HG03139 (cell line): ENCODE measurements around the gene PPP1R12C.

Source experiments
- ATAC-seq: cut with Tn5 transposase; IDR thresholded peaks from one replicate; pipeline ENCODE4 v1.9.1; 2021; ENCODE audit not compliant: unreplicated experiment

Gene PPP1R12C

DNA sequence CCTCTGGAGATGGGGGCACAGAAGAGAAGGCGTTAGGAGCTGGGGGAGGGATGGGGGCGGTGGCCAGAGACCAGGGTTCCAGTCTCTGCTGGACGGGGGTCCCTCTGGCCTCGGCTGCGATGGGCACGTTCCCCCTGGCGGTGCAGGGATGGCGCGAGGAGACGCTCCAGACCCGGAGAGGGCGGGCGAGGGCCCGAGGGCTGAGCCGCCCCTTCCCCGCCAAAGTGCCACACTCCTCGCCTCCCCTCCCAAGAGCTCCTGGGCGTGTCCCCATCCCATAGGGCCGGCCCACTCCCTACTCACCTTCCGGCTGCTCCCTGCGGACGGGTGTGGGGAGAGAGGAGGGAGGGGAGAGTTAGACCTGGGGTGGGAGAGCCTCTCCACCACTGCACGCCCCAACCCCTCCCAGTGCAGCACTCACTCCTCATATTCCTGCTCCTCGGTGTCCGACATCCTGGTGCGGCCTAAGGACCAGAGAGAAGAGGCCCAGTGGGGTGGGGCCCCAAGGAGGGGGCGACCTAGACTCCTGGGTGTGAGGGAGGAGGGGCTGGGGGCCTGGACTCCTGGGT is 29.4 kb upstream of the PPP1R12C start:
- ATAC-seq = no peak

DNA sequence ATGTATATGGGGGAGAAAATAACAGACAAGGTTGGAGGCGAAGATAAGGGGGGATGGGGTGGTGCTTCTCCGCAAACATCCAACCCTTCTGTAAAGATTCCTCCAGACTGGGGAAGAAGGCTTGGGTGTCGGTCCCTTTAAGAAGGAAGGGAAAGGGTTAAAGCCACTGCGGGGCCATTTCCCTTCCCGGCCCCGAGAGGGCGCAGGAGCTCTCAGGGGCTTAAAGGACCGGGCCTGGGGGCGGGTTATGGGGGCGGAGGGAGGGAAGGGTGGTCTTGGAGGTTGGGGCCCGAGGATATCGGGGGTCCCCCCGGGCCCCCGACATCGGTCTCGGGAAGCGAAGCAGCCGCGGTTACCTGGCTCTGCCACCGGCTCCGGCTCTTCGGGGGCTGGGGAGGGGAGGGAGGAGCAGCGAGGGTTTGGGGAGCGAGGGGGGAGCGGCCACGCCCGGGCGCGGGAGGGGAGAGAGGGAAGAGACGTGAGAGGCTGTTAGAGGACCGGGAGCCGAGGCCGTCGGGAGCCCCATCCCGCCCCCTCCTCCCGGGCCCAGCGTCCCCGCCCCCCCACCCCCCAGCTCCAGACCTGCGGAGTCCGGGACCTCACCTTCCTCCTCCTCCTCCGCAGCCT is 28.8 kb upstream of the PPP1R12C start:
- ATAC-seq = no peak

DNA sequence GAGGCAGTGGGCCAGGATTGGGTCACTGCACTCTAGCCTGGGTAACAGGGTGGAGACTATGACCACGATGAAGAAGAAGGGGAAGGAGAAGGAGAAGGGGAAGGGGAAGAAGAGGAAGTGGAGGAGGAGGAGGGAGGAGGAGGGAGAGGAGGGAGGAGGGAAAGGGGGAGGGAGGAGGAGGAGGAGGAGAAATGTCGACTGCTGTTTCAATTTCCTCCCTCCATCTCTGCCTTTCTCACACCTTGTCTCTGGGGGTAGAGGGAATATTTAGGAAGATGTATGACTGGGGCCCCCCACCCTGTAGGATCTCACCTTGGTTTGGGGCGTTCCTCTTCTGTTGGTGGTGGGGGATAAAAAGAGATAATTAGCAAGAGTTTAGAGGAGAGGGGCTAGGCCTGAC is 27.8 kb upstream of the PPP1R12C start:
- ATAC-seq = no peak

DNA sequence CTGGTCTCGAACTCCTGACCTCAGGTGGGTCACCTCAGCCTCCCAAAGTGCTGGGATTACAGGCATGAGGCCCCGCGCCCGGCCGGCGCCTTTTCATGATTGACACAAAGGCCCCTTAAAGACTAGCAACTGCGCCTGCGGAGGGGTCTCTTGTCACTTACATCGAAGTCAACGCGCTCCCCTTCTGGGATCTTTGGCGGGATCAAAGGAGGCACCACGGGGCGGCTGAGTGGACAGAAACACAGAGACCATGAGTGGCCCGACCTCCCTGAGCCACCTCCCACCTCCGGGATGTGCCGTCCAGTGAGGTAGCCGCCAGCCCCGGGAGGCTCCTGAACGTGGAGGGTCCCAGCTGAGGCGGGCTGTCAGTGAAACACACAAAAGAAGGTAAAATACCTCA is 24.3 kb upstream of the PPP1R12C start:
- ATAC-seq = no peak

DNA sequence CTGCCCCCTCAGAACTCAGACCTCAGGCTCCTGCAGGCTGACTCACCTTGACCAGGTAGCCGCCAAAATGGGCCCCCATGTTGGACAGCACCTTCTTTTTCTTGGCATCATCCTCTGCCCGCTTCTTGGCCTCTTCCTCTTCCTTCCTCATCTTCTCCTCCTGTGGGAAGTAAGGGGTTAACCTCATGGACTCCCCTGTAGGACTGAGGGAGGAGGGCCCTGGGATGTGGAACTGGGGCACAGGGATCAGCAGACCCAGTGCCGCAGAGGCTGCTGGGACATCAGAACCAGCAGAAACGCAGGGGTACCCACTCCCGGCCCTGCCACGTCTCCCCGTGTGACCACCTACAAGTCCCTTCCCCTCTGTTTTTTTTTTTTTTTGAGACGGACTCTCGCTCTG is 20.5 kb upstream of the PPP1R12C start:
- ATAC-seq = no peak

DNA sequence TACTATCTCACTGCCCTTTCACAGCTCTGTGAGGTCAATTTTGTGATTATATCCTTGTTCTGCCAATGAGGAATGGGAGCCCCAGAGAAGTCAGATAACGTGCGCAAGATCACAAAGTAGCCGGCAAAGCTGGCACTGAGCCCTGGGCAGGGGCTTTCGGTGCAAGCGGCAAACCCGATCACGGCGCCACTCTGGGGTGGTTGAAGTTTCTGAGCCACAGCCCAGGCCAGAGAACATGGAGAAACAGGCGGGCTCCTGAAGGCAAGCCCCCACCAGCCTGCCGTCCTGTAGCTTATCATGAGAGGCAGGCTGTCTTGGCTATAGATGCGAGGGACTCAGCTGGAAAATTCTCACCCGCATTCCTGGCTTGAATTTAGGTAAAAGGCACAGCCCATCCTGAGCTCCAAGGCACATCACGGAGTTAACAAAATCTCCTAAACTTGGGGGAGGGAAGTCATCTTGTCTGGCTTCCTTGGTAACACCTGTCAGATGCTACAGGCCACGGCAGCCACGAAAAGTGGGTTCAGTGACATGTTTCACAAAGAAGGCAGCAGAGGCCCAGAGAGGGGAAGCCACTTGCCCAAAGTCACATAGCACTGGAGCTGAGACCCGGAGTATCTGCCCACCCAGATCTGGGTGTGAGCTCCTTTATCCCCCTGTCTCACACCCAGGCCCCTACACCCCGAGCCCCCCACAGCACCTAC is 19.1 kb upstream of the PPP1R12C start:
- no peak for ATAC-seq

DNA sequence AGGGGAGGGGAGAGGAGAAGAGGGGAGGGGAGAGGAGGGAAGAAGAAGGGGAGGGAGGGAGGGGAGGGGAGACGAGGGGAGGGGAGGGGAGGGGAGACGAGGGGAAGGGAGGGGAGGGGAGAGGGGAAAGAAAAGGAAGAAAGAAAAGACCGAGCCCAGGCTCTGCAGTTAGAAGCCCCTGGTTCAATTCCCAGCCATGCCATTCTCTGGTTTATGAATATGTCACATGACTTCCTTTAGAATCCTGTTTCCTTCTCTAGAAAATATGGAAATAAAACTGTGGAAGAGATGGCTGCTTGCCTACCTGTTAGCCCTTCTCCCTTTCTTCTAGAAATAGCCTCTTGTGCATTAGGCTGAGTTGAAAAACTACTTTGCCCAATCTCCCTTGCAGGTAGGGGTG is 17.3 kb upstream of the PPP1R12C start:
- ATAC-seq = no peak

DNA sequence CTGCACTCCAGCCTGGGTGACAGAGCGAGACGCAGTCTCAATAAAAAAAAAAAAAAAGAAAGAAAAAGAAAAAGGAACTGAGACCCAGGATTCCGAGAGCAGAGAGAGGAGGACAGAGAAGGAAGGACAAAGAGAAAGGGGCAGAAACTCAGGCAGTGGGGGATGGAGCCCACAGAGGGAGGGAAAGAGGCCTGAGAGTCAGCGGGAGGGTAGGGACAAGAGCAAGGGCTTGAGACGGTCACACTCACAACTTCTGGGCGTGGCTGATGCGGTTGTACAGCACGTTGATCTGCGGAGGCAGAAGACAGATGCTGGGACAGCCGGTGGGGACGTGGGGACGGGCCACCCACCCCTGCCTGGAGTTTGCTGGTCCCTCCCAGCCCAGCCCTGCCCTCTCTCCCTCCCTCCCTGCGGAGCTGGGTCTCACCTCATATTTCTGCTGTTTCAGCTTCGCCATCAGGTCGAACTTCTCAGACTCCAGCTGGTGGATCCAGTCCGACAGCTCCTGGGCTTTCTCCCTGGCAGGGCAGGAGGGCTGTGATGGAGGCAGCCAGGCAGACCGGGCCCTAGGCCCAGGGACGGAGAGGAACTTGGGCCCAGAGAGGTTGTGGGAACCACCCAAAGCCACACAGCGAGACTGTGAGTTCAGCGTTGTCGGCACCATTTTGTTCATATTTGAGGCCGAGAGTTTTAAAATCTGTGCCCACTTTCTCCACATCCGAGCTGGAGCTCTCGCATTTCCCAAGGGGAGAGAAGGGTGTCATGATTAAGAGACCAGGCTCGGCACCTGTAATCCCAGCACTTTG is 16.4 kb upstream of the PPP1R12C start:
- ATAC-seq = no peak

DNA sequence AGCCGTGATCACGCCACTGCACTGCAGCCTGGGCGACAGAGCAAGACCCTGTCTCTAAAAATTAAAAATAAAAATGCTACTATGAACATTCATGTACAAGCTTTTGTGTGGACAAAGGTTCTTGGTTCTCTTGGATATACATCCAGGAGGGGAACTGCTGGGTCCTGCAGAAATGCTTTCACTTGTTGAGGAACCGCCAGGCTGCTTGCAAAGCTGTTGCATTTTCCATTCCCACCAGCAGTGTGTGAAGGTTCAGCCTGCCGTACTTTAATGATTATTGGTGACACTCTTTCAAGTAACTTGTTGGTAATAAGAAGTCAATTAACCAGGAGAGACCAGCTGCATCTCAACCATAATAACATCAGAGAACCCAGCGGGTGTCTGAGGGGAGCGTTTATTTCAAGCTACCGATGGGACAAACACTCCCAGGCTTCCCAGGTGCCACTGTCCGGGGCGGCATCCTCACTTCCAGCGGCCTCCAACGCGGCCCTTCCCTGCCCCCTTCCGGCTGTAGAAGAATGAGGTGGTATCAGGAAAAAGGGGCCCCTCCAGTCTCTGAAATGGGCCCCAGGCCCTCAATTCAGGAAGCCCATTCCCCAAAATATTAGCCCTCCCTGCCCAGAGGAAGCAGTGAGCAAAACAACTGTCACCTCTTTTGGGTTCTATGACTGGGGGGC is 15.2 kb upstream of the PPP1R12C start:
- ATAC-seq = no peak

DNA sequence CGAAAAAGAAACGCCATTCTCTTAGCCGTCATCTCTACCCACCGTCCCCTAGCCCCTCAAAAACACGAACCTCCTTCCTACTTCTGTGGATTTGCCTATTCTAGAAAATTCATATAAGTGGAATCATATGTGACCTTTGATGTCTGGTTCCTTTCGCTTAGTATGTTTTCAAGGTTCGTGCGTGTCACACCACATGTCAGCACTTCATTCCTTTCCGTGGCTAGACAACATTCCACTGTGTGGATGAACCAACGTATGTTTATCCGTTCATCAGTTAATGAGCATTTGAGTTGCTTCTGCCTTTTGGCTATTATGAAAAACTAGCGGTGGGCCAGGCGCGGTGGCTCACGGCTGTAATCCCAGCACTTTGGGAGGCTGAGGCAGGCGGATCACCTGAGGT is 14.0 kb upstream of the PPP1R12C start:
- no peak for ATAC-seq

DNA sequence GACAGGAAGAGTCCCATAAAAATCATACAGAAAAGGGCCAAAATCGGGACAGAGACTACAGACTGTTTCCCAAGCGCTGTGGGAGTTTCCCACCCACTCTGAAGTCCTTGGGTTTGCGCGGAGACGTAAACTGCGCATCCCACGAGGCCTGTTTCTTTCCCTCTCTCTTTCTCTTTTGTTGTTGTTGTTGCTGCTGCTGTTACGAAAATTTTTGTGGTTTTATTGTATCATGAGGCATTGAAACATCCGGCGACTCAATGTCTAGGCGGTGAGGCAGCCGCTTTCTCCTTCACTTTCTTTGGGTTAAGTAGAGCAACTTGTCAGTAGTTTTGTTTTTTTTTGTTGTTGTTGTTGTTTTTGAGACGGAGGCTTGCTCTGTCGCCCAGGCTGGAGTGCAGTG is 1.6 kb upstream of the PPP1R12C start:
- ATAC-seq = no peak

DNA sequence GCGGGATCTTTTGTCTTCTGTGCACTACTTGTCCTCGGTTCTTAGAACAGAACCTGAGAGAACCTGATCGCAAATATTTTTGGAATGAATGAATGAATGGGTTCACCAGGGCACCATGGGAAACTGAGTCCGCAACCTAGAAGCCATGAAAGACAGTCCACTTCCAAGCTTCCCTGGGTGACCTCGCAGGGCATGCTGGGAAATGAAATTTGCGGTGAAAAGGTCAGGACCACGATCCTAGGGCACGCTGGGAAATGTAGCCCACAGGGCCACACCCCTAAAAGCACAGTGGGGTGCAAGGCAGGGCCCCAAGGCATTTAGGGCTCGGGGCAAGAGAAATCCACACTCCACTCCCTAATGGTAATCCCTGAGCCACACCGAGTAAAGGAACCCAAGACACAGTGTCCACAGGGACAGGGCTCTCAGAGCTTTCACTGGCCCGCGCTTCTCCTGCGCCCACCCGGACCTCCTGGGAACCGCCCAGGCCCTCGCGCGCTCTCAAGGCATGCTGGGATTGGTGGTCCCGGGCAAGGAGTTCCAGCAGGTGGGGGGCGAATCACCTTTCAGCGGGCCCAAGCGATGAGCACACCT is 1.1 kb upstream of the PPP1R12C start:
- ATAC-seq = no peak

DNA sequence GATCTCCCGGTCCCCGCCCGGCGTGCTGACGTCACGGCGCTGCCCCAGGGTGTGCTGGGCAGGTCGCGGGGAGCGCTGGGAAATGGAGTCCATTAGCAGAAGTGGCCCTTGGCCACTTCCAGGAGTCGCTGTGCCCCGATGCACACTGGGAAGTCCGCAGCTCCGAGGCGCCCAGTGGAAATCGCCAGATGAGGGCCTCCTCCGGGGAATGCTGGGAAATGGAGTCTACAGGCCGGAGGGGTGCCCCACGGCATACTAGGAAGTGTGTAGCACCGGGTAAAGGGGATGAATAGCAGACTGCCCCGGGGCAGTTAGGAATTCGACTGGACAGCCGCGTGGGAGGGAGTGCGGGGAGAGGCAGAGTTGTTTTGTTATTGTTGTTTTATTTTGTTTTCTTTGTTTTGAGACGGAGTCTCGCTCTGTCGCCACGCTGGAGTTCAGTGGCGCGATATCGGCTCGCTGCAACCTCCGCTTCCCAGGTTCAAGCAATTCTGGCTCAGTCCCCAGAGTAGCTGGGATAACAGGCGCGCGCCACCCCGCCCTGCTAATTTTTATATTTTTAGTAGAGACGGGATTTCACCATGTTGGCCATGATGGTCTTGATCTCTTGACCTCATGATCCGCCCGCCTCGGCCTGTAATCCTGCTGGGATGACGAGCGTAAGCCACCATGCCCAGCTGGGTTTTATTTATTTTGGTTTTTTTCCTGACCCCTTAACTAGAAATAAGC is 390 bp upstream of the PPP1R12C start:
- peak; percentile 72 for ATAC-seq

DNA sequence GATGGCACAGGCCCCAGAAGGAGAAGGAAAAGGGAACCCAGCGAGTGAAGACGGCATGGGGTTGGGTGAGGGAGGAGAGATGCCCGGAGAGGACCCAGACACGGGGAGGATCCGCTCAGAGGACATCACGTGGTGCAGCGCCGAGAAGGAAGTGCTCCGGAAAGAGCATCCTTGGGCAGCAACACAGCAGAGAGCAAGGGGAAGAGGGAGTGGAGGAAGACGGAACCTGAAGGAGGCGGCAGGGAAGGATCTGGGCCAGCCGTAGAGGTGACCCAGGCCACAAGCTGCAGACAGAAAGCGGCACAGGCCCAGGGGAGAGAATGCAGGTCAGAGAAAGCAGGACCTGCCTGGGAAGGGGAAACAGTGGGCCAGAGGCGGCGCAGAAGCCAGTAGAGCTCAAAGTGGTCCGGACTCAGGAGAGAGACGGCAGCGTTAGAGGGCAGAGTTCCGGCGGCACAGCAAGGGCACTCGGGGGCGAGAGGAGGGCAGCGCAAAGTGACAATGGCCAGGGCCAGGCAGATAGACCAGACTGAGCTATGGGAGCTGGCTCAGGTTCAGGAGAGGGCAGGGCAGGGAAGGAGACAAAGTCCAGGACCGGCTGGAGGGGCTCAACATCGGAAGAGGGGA is 1.1 kb downstream of the PPP1R12C start:
- no peak for ATAC-seq

DNA sequence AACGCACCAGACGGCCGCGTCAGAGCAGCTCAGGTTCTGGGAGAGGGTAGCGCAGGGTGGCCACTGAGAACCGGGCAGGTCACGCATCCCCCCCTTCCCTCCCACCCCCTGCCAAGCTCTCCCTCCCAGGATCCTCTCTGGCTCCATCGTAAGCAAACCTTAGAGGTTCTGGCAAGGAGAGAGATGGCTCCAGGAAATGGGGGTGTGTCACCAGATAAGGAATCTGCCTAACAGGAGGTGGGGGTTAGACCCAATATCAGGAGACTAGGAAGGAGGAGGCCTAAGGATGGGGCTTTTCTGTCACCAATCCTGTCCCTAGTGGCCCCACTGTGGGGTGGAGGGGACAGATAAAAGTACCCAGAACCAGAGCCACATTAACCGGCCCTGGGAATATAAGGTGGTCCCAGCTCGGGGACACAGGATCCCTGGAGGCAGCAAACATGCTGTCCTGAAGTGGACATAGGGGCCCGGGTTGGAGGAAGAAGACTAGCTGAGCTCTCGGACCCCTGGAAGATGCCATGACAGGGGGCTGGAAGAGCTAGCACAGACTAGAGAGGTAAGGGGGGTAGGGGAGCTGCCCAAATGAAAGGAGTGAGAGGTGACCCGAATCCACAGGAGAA is 1.9 kb downstream of the PPP1R12C start:
- ATAC-seq = no peak

DNA sequence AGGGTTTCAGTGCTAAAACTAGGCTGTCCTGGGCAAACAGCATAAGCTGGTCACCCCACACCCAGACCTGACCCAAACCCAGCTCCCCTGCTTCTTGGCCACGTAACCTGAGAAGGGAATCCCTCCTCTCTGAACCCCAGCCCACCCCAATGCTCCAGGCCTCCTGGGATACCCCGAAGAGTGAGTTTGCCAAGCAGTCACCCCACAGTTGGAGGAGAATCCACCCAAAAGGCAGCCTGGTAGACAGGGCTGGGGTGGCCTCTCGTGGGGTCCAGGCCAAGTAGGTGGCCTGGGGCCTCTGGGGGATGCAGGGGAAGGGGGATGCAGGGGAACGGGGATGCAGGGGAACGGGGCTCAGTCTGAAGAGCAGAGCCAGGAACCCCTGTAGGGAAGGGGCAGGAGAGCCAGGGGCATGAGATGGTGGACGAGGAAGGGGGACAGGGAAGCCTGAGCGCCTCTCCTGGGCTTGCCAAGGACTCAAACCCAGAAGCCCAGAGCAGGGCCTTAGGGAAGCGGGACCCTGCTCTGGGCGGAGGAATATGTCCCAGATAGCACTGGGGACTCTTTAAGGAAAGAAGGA is 2.8 kb downstream of the PPP1R12C start:
- ATAC-seq = no peak

DNA sequence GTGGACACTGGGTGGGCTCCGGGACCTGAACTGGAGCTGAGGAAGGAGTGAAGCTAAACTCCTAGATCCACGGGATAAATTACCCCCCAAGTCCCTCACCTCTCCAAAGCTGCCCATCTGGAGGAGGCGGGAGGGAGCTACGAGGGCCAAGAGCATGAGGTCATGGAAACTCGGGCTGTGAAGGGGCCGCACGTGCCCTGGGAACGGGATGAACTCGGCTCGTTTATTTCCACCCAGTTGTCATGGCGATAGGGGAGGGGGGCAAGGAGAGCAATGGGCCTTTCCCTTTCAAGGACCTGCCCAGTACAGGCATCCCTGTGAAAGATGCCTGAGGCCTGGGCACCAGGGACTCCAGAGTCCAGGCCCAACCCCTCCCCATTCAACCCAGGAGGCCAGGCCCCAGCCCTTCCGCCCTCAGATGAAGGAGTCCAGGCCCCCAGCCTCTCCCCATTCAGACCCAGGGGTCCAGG is 3.8 kb downstream of the PPP1R12C start:
- ATAC-seq = no peak

DNA sequence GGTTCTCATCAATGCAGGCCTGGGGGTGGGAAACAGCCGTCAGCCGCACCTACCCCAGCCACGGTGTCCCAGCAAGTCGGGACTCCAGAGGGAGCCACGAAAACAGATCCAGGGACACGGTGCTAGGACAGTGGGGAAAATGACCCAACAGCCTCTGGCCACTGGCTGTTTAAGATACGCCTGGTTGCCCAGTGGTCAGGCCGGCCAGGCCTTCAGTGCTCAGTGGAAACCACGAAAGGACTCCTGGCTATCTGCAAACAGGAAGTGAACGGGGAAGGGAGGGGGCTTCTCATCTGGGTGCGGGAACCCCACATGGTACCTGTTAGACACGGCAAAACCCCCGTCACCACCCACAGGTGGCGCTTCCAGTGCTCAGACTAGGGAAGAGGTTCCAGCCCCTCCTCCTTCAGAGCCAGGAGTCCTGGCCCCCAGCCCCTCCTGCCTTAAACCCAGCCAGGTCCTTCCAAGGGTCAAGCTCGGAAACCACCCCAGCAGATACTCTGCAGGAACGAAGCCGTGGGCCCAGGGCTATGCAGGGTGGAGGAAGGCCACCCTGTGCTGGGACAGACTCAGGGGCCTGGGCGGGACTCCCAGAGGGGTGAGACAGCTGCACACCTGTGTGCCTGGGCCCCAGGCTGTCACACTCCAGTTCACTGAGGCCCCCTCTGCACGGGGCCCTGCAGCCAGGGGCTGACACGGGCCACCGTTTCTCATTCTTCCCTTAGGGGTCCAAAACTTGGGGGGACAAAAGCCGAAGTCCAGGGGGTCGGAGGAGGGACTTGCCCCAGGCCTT is 4.5 kb downstream of the PPP1R12C start:
- no peak for ATAC-seq
